Measurements from ENCODE around the gene WDR7. TPM values are rescaled to one million over a fixed set of nuclear protein-coding genes. Genes with fewer than 3 reads are reported as not detected.
A peak's percentile ranks its signal among the peaks of the same experiment; 100 is the strongest.

WDR7 gene
- total RNA-seq, 1 experiment from 2014 or later: 11.5 TPM

- TF ChIP-seq EZH2 (IDR thresholded peaks at IDR 0.05): no peak
- 0 out of 2 replicates have a peak, but pooled peaks have one; percentile 19 for TF ChIP-seq CBX3 (IDR thresholded peaks at IDR 0.05; ENCODE audit: low read depth)
- peak; percentile 83 for TF ChIP-seq SP1 (IDR thresholded peaks at IDR 0.05; ENCODE audit: low read depth)
- peak; percentile 85 for TF ChIP-seq ZFX (IDR thresholded peaks at IDR 0.05)
- TF ChIP-seq ZNF274 (IDR thresholded peaks at IDR 0.05; ENCODE audit: low read depth, low read length): no peak
Observed at GRCh38 chr18:56638232-56639103, 12.7 kb upstream of the WDR7 start, which contains the start of gene TXNL1 (continued).

GRCh38 chr18:56639104-56639381, 12.1 kb upstream of the WDR7 start:
- peaks cover 10 to 26% of the 10 kb centered on the region in 2 experiments; a peak in 3 of 4 replicates for H3K4me1 ChIP-seq (ENCODE audit: control insufficient read depth in 1 of 2, insufficient read depth in 2 of 2, low read length in 2 of 2)
- BruUV-seq (replicated peaks): TSS peak; percentile 97
- peak overlapping the region; percentile 64 for H3K27ac ChIP-seq (ENCODE audit: low read depth, low read length)
- TF ChIP-seq SIN3A (IDR thresholded peaks at IDR 0.05; ENCODE audit: low read depth) (no peak), POLR2A (IDR thresholded peaks at IDR 0.05; ENCODE audit: borderline replicate concordance, extremely low read depth, insufficient read depth, insufficient read length) (no peak), FOSL1 (IDR thresholded peaks at IDR 0.05; ENCODE audit: low read depth) (no peak), ZFX (IDR thresholded peaks at IDR 0.05) (no peak), TCF7L2 (IDR thresholded peaks at IDR 0.05; ENCODE audit: borderline replicate concordance, extremely low read depth, insufficient read depth, insufficient read length) (no peak), RAD21 (IDR thresholded peaks at IDR 0.05; ENCODE audit: low read depth) (no peak), SP1 (IDR thresholded peaks at IDR 0.05; ENCODE audit: low read depth) (no peak), EGR1 (IDR thresholded peaks at IDR 0.05; ENCODE audit: low read depth) (no peak), EZH2 (IDR thresholded peaks at IDR 0.05) (no peak), CEBPB (IDR thresholded peaks at IDR 0.05; ENCODE audit: low read depth) (no peak), ATF3 (IDR thresholded peaks at IDR 0.05) (no peak), JUND (IDR thresholded peaks at IDR 0.05) (no peak)
- ChIA-PET RAD21 (ENCODE audit: low non-redundant PET in 1 of 2, low total read pairs in 2 of 2, uncharacterized antibody in 2 of 2, unreplicated experiment in 2 of 2) (no interaction called here), POLR2A (interaction anchor here (1.7 kb wide), 1 partner anchor 12 kb away, joined by 6 read pairs; the partner anchor contains the start of gene WDR7), CTCF (no interaction called here)
- no peak overlapping the region for H2AFZ ChIP-seq (ENCODE audit: low read depth, low read length, poor library complexity, severe bottlenecking)
- H4K20me1 ChIP-seq (ENCODE audit: insufficient read depth): peaks cover 18% of the 10 kb centered on the region; the same call in 1 of the 2 replicates
- H3K9me3 ChIP-seq (ENCODE audit: control insufficient read depth in 1 of 2, insufficient read depth in 1 of 2, low read depth in 1 of 2, low read length in 2 of 2): no peaks in the 10 kb centered on the region
- H3K4me3 ChIP-seq (replicated peaks in 1 of 2; ENCODE audit: low read depth in 1 of 2, low read length in 2 of 2): peak overlapping the region; percentile 49 to 96
- peak overlapping the region; percentile 59 for H3K9ac ChIP-seq (ENCODE audit: low read length)
- H3K4me2 ChIP-seq (ENCODE audit: low read length): peak overlapping the region; percentile 84
- no peaks in the 10 kb centered on the region for H3K27me3 ChIP-seq (ENCODE audit: insufficient read depth, low read length)
- DNase-seq (ENCODE audit: low read depth, low spot score) (no peak), ATAC-seq (0 out of 2 replicates have a peak, but pooled peaks have one; percentile 1)
- intact Hi-C loops (cut with micrococcal nuclease): no loop called here
- 0 out of 4 replicates have a peak, but pooled peaks cover 3 to 4% of the 10 kb centered on the region in 2 experiments for H3K36me3 ChIP-seq (ENCODE audit: control insufficient read depth in 1 of 2, insufficient read depth in 2 of 2, low read length in 2 of 2)
- H3K9me2 ChIP-seq (ENCODE audit: insufficient read depth): no peaks in the 10 kb centered on the region
- H3K79me2 ChIP-seq (ENCODE audit: insufficient read depth, low read length): peaks cover 43% of the 10 kb centered on the region
